ENCODE data around the gene SLC18B1. TPM values are rescaled to one million over a fixed set of nuclear protein-coding genes. Genes with fewer than 3 reads are reported as not detected.

SLC18B1 gene
- total RNA-seq, 1 experiment from 2014 or later = 24.1 TPM

- TF ChIP-seq ERG (CRISPR knock-in tag; IDR thresholded peaks at IDR 0.05) = no peak
Measured at GRCh38 chr6:132758689-132759088, 39.7 kb downstream of the SLC18B1 start (continued).

GRCh38 chr6:132752255-132752654 lies 46.2 kb downstream of the SLC18B1 start:
- H3K9me3 Mint-ChIP-seq = no peaks in the 10 kb centered on the region
- TF ChIP-seq JUN (CRISPR knock-in tag; IDR thresholded peaks at IDR 0.05) = no peak
- no peak for TF ChIP-seq NFATC4 (CRISPR knock-in tag; IDR thresholded peaks at IDR 0.05)
- TF ChIP-seq ESRRA (CRISPR knock-in tag; IDR thresholded peaks at IDR 0.05; ENCODE audit: borderline replicate concordance) = no peak
- DNase-seq (ENCODE audit: low spot score) (no peak), ATAC-seq (no peak)
- no peak overlapping the region for H3K4me3 Mint-ChIP-seq
- no peaks in the 10 kb centered on the region for H3K36me3 Mint-ChIP-seq
- ChIA-PET CTCF (interaction anchor here (0.7 kb wide), 1 partner anchor 15 kb away, joined by 3 read pairs; no protein-coding TSS in a partner anchor), POLR2A (no interaction called here)
- no peaks in the 10 kb centered on the region for H3K27me3 Mint-ChIP-seq (ENCODE audit: low read depth)
- H3K4me1 Mint-ChIP-seq = no peaks in the 10 kb centered on the region
- no peak overlapping the region for H3K27ac Mint-ChIP-seq

- DNase-seq (ENCODE audit: low spot score) (no peak), ATAC-seq (peak; percentile 41; the same call in 1 of the 2 replicates)
- Mint-ChIP-seq H3K9me3 (no peaks in the 10 kb centered on the region), H3K36me3 (no peaks in the 10 kb centered on the region), H3K4me1 (no peaks in the 10 kb centered on the region), H3K27ac (no peak overlapping the region), H3K4me3 (no peak overlapping the region), H3K27me3 (ENCODE audit: low read depth) (no peaks in the 10 kb centered on the region)
- ChIA-PET POLR2A (no interaction called here), CTCF (interaction anchor here (0.7 kb wide), 1 partner anchor 16 kb away, joined by 3 read pairs; no protein-coding TSS in a partner anchor)
- TF ChIP-seq GTF2I (CRISPR knock-in tag; conservative IDR thresholded peaks at IDR 0.05) = no peak
- no peak for TF ChIP-seq CTCF (IDR thresholded peaks at IDR 0.05)
- TF ChIP-seq ZSCAN18 (CRISPR knock-in tag; IDR thresholded peaks at IDR 0.05) = no peak
- no peak for TF ChIP-seq TP53 (CRISPR knock-in tag; IDR thresholded peaks at IDR 0.05)
- TF ChIP-seq IRF1 (CRISPR knock-in tag; IDR thresholded peaks at IDR 0.05) = no peak
- TF ChIP-seq ZNF512 (CRISPR knock-in tag; IDR thresholded peaks at IDR 0.05; ENCODE audit: borderline replicate concordance) = no peak
- no peak for TF ChIP-seq STAT6 (CRISPR knock-in tag; conservative IDR thresholded peaks at IDR 0.05; ENCODE audit: low read depth)
- no peak for TF ChIP-seq ZBTB43 (CRISPR knock-in tag; IDR thresholded peaks at IDR 0.05)
- no peak for TF ChIP-seq CDX4 (CRISPR knock-in tag; IDR thresholded peaks at IDR 0.05; ENCODE audit: borderline replicate concordance)
- TF ChIP-seq FOXJ3 (CRISPR knock-in tag; IDR thresholded peaks at IDR 0.05; ENCODE audit: borderline replicate concordance) = no peak
- TF ChIP-seq CBFB (CRISPR knock-in tag; IDR thresholded peaks at IDR 0.05; ENCODE audit: low read depth) = no peak
- no peak for TF ChIP-seq ATF2 (CRISPR knock-in tag; IDR thresholded peaks at IDR 0.05; ENCODE audit: borderline replicate concordance, low read depth)
Measured at GRCh38 chr6:132751828-132752227, 46.6 kb downstream of the SLC18B1 start.
